Fibroblast of skin of right quadriceps (primary cell): ENCODE results near the gene RAPSN.
A peak's percentile ranks its signal among the peaks of the same experiment; 100 is the strongest.

Experiments used
- DNase-seq: peaks from one replicate; pipeline ENCODE4 v3.0.0-alpha.2; 2013

Gene RAPSN

DNA sequence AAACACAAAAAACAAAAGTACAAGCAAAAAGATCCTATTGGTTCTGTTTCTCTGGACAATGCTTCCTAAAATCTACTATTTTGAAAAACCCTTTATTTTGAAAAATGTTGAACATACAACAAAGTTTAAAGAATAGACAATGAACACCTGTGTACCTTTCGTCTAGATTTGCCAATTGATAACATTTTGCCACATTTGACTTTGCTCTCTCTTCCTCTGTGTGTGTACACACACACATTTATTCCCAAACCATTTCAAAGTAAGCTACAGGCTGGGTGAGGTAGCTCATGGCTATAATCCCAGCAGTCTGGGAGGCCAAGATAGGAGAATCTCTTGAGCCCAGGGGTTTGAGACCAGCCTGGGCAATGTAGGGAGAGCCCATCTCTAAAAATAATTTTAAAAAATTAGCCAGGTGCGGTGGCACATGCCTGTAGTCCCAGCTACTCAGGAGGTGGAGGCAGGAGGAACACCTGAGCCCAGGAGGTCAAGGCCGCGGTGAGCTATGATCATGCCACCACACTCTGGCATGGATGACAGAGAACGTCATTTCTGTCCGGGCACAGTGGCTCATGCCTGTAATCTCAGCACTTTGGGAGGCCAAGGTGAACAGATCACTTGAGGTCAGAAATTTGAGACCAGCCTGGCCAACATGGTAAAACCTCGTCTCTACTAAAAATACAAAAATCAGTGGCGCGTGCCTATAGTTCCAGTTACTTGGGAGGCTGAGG, 17.4 kb downstream of the RAPSN start:
- DNase-seq = no peak

DNA sequence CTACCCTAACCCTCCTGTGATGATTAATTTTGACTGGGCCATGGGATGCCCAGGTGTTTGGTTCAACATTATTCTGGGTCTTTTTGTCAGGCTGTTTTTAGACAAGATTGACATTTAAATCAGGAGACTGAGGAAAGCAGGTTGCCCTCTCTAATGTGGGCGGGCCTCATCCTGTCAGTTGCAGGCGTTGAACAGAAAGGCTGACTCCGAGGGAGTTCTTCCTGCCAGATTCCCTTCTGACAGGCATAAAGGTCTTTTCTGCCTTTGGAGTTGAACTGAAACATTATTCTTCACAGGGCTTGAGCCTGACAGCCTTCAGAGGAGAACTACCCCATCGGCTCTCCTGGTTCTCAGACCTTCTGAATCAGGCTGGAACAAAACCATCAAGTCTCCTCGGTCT, 18.4 kb downstream of the RAPSN start:
- no peak for DNase-seq

- peak; percentile 97 for DNase-seq
Measured at GRCh38 chr11:47426062-47426956, 22.6 kb downstream of the RAPSN start, which contains the start of gene PSMC3. Gene PSMC3 (minus strand): TSS chr11:47426439. CDS start chr11:47426279, 160 bp downstream.

DNA sequence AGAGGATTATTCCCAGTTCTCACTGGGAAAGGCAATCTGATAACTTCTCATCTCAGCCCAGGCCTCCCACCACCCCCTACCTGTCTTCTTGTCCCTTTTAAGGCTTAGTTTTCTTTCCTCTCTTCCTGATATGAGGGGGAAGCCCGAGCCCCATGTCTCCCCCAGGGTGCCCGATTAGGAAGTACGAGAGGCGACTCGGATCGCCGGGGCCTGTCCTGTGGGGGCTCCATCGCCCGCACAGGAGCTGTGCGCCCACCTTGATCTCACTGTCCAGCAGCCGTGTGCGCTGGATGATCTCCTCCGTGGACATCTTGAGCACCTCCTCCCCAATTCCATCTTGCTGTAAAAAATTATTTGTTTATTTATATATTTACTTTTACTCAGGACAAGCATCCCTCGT, 23.3 kb downstream of the RAPSN start:
- no peak for DNase-seq

DNA sequence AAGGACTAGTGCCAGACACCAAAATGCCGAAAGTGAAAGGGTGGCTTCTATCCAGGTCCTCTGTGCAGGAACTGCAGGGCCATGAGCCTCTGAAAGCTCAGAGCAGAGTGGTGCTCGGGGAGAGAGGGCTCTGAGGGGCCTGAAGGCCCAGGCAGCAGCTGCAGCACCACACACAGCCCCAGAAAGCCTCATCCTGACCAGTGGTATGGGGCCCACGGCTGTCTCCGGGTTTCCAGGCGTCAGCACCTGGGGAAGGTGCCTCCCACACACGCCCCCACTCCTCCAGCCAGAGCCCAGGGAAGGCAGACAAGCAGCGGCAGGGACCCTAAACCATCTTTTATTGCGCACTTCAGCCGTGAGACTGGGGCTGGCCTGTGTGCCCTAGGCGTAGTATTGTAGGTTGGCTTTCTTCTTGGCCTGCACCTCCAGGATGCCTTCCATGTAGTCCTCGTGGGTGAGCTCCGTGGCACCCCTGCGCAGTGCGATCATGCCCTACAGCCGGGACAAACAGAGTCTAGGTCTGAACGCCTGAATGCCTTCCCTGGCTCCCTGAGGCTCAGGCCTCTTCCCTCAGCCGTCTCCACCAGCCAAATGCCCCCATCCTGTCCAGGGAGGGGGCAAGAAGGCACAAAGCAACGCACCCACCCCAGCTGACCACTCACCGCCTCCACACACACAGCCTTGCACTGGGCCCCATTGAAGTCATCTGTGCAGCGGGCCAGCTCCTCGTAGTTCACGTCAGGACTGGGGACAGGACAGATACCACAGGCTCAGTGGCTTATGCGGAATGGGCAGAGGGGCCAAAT, 30.3 kb downstream of the RAPSN start:
- no peak for DNase-seq

- DNase-seq = no peak
Measured at GRCh38 chr11:47417712-47418111, 31.2 kb downstream of the RAPSN start.

DNA sequence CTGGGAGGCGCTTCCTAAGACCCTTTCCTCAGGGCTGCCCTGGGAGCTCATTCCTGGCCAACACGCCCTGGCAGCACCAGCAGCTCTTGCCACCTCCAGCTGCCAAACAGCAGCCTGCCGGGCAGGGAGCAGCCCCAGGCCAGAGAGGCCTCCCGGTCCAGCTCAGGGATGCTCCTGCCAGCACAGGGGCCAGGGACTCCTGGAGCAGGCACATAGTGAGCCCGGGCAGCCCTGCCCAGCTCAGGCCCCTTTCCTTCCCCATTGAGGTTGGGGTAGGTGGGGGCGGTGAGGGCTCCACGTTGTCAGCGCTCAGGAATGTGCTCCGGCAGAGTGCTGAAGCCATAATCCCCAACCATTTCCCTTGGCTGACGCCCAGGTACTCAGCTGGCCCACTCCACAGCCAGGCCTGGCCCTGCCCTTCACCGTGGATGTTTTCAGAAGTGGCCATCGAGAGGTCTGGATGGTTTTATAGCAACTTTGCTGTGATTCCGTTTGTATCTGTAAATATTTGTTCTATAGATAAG, 32.9 kb downstream of the RAPSN start:
- DNase-seq = peak; percentile 94

DNA sequence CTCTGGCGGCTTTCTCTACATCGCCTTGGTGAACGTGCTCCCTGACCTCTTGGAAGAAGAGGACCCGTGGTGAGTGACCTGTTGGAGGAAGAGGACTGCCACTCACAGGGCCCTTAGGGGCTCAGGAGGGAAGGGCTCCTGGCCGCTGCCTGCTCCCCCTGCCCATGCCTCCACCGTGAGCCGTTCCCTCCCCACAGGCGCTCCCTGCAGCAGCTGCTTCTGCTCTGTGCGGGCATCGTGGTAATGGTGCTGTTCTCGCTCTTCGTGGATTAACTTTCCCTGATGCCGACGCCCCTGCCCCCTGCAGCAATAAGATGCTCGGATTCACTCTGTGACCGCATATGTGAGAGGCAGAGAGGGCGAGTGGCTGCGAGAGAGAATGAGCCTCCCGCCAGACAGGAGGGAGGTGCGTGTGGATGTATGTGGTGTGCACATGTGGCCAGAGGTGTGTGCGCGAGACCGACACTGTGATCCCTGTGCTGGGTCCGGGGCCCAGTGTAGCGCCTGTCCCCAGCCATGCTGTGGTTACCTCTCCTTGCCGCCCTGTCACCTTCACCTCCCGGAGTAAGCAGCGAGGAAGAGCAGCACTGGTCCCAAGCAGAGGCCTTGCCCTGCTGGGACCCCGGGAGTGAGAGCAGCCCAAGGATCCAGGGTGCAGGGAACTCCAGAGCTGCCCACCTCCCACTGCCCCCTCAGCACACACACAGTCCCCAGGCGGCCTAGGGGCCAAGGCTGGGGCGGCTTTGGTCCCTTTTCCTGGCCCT, 33.7 kb downstream of the RAPSN start:
- DNase-seq = no peak

GRCh38 chr11:47414685-47415070, 34.3 kb downstream of the RAPSN start:
- DNase-seq = no peak

- peak; percentile 70 for DNase-seq
Measured at GRCh38 chr11:47413908-47414684, 34.8 kb downstream of the RAPSN start.

GRCh38 chr11:47413351-47413750, 35.6 kb downstream of the RAPSN start:
- no peak for DNase-seq

- no peak for DNase-seq
Measured at GRCh38 chr11:47411884-47412746, 36.8 kb downstream of the RAPSN start.

DNA sequence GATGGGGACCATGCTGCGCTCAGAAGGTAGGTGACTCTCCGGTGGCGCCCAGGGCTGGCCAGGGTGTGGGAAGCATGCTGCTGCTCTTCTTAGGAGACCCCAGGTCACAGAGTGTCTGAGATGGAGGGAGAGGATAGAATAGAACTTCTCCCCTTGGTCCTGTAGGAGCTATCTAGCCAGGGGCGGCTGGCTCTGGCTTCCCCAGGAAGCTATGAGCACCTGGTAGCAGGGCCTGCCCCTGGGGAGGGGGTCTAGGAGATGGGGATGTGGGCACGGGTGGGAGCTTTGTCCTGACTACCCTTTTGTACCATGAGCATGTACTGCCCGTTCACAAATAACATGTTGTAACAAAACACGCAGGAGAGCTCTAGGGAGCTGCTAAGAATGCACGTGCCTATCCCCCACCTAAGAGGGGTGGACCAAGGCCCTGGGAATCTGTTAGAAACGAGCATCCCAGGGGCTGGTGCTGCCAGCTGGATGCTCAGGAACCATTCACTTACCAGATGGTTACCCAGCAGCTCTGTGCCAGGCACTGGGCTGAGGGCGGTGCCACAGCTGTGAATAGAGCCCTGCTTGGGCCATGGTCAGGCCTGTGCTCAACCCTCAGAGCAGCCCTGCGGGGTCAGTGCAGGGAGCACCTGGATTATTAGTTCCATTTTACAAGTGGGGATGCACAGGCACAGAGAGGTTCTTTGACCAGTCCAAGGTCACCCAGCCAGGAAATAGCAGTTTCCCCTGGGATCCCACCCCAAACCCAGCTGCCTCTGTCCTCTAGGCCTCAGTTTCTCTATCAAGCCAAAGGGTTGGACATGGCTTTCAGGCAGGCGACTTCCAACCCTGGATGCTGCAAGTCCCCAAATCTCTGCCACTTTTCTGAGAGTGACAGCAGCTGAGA, 38.3 kb downstream of the RAPSN start:
- DNase-seq = no peak

GRCh38 chr11:47409440-47410369, 39.2 kb downstream of the RAPSN start:
- DNase-seq = no peak

- peak; percentile 76 for DNase-seq
Measured at GRCh38 chr11:47408598-47409439, 40.1 kb downstream of the RAPSN start.

DNA sequence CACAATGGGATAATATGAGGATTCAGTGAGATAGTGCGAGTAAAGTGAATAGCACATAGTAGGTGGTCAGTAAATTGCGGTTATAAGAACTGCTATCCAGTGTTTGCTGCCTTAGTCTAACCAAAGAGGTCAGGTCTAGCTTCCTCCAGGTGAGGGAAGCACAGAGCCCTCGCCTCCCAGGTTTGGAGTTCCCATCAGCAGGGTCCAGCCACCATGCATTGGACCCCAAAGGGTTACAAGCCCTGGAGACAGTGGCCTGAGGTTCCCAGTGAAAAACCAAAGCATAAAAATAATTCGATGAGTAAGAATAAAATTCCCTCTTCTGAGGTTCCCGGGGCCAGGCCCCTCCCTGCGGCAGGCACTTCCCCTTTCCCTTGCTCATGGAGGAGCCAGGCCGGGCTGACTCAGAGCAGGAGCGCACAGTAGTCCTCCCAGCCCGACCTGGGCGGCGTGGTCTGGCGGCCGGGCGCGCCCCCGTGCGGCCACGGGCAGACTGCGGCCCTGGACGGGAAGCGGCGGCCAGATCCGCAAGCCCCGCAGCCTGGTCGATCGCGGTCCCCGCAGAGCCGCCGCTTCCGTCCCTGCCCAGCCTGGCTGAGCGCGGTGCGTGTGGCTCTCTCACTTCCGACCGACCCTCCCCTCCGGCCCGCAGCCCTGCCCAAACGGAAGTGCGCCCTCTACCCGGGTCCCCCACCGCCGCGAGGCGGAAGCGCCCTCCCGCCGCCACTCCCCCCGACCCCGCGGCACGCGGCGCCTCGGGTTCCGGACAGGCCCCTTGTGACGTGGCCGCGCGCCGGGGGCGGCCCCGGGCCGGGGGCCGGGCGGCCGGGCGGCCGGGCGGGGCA, 41.0 kb downstream of the RAPSN start, which contains the start of gene SLC39A13:
Gene SLC39A13, plus strand, starts transcription at position 845 of the 845 bp plus-strand sequence. CDS start 1,505 bp downstream, outside the sequence.
- peak; percentile 95 for DNase-seq
